Endodermal cell (in vitro differentiated cells): ENCODE measurements around the gene CFAP221. TPM values are rescaled to one million over a fixed set of nuclear protein-coding genes. Genes with fewer than 3 reads are reported as not detected.

ENCODE experiments used
- DNase-seq: peaks from one replicate; pipeline ENCODE4 v3.0.0-alpha.2; 2017
- H3K27ac ChIP-seq: 2 replicates; pipeline ENCODE4 v1.5.1; 2013; ENCODE audit warnings: mild to moderate bottlenecking, low read depth, low read length, moderate library complexity
- H3K27me3 ChIP-seq: 2 replicates; pipeline ENCODE4 v1.6.1; 2013; ENCODE audit warnings: mild to moderate bottlenecking, low read length, moderate library complexity; ENCODE audit not compliant: insufficient read depth, control insufficient read depth, poor library complexity, severe bottlenecking
- H3K36me3 ChIP-seq: 2 replicates; pipeline ENCODE4 v1.7.0; 2013; ENCODE audit warnings: mild to moderate bottlenecking, low read length, moderate library complexity; ENCODE audit not compliant: control insufficient read depth, insufficient read depth
- H3K4me1 ChIP-seq: one replicate; pipeline ENCODE4 v1.7.0; 2013; ENCODE audit warnings: low read length; ENCODE audit not compliant: control insufficient read depth, insufficient read depth
- H3K4me3 ChIP-seq: 2 replicates; pipeline ENCODE4 v1.5.1; 2013; ENCODE audit warnings: mild to moderate bottlenecking, low read length, moderate library complexity
- H3K9ac ChIP-seq: 2 replicates; pipeline ENCODE4 v1.6.1; 2013; ENCODE audit warnings: mild to moderate bottlenecking, low read length, moderate library complexity; ENCODE audit not compliant: poor library complexity, severe bottlenecking; ENCODE audit errors: extremely low read depth
- H3K9me3 ChIP-seq: 2 replicates; pipeline ENCODE4 v1.6.1; 2013; ENCODE audit warnings: mild to moderate bottlenecking, low read length, moderate library complexity; ENCODE audit not compliant: control insufficient read depth
- H3K27ac Mint-ChIP-seq: 2 replicates; pipeline ENCODE4 v1.8.0; 2020; ENCODE audit warnings: mixed read lengths
- H3K27me3 Mint-ChIP-seq: 2 replicates; pipeline ENCODE4 v1.8.0; 2021; ENCODE audit warnings: mild to moderate bottlenecking, mixed read lengths; ENCODE audit not compliant: insufficient read depth
- H3K36me3 Mint-ChIP-seq: 2 replicates; pipeline ENCODE4 v1.8.0; 2020; ENCODE audit warnings: low read depth, mixed read lengths
- H3K4me1 Mint-ChIP-seq: 2 replicates; pipeline ENCODE4 v1.8.0; 2020; ENCODE audit warnings: mixed read lengths
- H3K4me3 Mint-ChIP-seq: 2 replicates; pipeline ENCODE4 v1.8.0; 2020; ENCODE audit warnings: mild to moderate bottlenecking, moderate library complexity, mixed read lengths
- H3K9me3 Mint-ChIP-seq: 2 replicates; pipeline ENCODE4 v1.8.0; 2020; ENCODE audit warnings: mild to moderate bottlenecking, mixed read lengths
- CTCF ChIP-seq: fragments of 200-600 bp; sonication (generic); conservative IDR thresholded peaks from 2 replicates; pipeline ENCODE4 v1.5.0; 2021; ENCODE audit warnings: antibody characterized with exemption, mild to moderate bottlenecking
- WGBS, 2 experiments: methylation state at CpG; one replicate each; pipeline versions ENCODE4 v1.1.5 to v1.1.7; 2013; ENCODE audit warnings: missing lambda C conversion rate in 2 of 2, mixed read lengths in 1 of 2; ENCODE audit not compliant: insufficient coverage in 1 of 2, insufficient read length in 1 of 2; 5-methylcytosine and 5-hydroxymethylcytosine counted together
- total RNA-seq, 2 donors: library from RNA; stranded (reverse); fragmentation: NEBNext Ultra II Directional in 1 of 2; extraction: Animal tissue kit (Norgen Biotek cat#: 25700) in 1 of 2; gene quantifications; 2 replicates in 1 of 2; 3 replicates in 1 of 2; pipeline ENCODE4 v1.2.1, GENCODE V29; 2021

CFAP221 gene
- total RNA-seq, 2 donors from 2014 or later: 10.0 to 18.0 TPM

GRCh38 chr2:119536707-119537106, 7.5 kb upstream of the CFAP221 start:
- Mint-ChIP-seq H3K9me3 (peaks cover 44% of the 10 kb centered on the region), H3K4me3 (no peak overlapping the region), H3K4me1 (peaks cover 12% of the 10 kb centered on the region), H3K27me3 (no peaks in the 10 kb centered on the region), H3K27ac (no peak overlapping the region), H3K36me3 (no peaks in the 10 kb centered on the region)
- no peak for TF ChIP-seq CTCF
- Histone ChIP-seq H3K4me3 (no peak overlapping the region), H3K27me3 (no peaks in the 10 kb centered on the region), H3K4me1 (peaks cover 4% of the 10 kb centered on the region), H3K9me3 (peaks cover 57% of the 10 kb centered on the region), H3K9ac (no peak overlapping the region), H3K27ac (peak overlapping the region; percentile 66), H3K36me3 (no peaks in the 10 kb centered on the region)
- no peak for DNase-seq
- WGBS, 2 experiments: 86 to 94% methylated on average over 1 of the region's 1 CpG

GRCh38 chr2:119537792-119538191, 6.5 kb upstream of the CFAP221 start:
- Mint-ChIP-seq H3K36me3 (no peaks in the 10 kb centered on the region), H3K27ac (no peak overlapping the region), H3K4me3 (no peak overlapping the region), H3K27me3 (no peaks in the 10 kb centered on the region), H3K9me3 (peaks cover 37% of the 10 kb centered on the region), H3K4me1 (peaks cover 16% of the 10 kb centered on the region)
- H3K9me3 ChIP-seq: peaks cover 49% of the 10 kb centered on the region
- no peak overlapping the region for H3K27ac ChIP-seq
- H3K27me3 ChIP-seq: no peaks in the 10 kb centered on the region
- peaks cover 4% of the 10 kb centered on the region for H3K4me1 ChIP-seq
- no peak overlapping the region for H3K4me3 ChIP-seq
- no peaks in the 10 kb centered on the region for H3K36me3 ChIP-seq
- H3K9ac ChIP-seq: no peak overlapping the region
- no peak for TF ChIP-seq CTCF
- peak; percentile 26 for DNase-seq

- no peak for TF ChIP-seq CTCF
- 84% methylated on average over 2 of the region's 2 CpGs; no CpG with 5 or more reads in 1 of the 2 experiments for WGBS, 2 experiments
- peak overlapping the region; percentile 52 for H3K27ac Mint-ChIP-seq
- Histone ChIP-seq H3K27ac (no peak overlapping the region), H3K4me3 (no peak overlapping the region), H3K36me3 (no peaks in the 10 kb centered on the region), H3K27me3 (no peaks in the 10 kb centered on the region), H3K9ac (no peak overlapping the region), H3K4me1 (peaks cover 16% of the 10 kb centered on the region), H3K9me3 (peaks cover 25% of the 10 kb centered on the region)
- H3K27me3 Mint-ChIP-seq: no peaks in the 10 kb centered on the region
- peak; percentile 80 for DNase-seq
- H3K4me3 Mint-ChIP-seq: no peak overlapping the region
- H3K36me3 Mint-ChIP-seq: no peaks in the 10 kb centered on the region
- peaks cover 14% of the 10 kb centered on the region for H3K9me3 Mint-ChIP-seq
- peaks cover 30% of the 10 kb centered on the region for H3K4me1 Mint-ChIP-seq
Observed at GRCh38 chr2:119541476-119541875, 2.8 kb upstream of the CFAP221 start.
